ENCODE data around the gene PELI2.

Gene PELI2

DNA sequence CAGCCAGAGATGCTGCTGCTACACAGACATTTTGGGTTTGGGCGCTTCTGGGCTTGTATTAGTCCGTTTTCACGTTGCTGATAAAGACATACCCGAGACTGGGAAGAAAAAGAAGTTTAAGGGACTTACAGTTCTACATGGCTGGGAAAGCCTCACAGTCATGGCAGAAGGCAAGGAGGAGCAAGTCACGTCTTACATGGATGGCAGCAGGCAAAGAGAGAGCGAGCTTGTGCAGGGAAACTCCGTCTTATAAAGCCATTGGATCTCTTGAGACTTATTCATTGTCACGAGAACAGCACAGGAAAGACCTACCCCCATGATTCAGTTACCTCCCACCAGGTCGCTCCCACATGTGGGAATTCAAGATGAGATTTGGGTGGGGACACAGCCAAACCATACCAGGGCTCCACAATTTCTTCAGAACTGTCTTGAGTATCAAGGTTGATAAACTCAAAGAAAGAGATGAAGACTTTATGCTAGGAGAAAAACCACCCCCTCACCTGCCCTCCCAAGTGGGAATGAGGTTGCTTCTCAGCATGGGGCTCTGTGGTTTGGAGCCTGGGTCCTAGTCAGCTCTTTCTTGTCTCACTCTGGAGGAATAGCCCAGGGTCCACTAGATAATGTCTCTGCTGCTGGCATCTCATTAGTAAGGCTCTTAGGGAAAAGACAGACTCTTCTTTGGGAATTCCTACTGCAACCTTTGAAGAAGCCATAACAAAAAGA is 200.3 kb downstream of the PELI2 start:
- DNase-seq = no peak

DNA sequence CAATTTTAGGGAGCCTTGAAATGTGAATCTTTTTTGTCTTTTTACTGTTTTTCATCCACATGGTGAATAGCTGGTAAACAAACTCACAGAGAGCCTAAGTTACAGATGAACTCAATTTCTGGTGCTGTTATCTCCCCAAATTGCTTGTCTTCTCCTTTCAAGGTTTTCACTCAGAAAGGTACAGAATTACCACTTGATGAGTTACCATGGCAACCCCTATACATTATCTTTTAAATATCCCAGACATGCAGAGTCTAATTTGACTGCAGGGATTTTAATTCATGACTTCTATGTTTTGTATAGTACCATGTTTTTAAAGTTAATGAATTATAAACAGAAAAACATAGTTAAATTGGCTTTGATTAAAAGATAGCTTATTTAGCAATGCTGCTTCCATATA is 203.7 kb downstream of the PELI2 start:
- DNase-seq = no peak

GRCh38 chr14:56322531-56322930 is 204.3 kb downstream of the PELI2 start:
- no peak for DNase-seq

DNA sequence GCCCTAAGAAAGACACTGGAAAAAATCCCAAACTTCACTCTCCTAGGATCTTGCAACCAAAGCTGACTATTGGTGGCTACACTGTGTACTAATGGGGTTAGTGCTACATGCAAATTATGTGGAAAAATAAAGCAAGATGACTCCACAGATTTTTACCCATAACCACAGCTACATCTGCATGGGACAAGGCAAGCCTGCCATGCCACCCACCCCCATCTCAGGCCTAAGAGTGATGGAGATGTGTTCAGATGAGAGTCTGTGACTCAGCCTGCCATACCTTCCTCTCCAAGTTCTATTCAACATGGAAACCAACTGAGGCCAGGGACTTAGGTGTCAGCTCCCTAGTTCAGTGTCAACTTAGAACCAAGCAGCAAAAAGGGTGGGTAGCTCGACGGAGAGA is 206.2 kb downstream of the PELI2 start:
- DNase-seq = no peak

DNA sequence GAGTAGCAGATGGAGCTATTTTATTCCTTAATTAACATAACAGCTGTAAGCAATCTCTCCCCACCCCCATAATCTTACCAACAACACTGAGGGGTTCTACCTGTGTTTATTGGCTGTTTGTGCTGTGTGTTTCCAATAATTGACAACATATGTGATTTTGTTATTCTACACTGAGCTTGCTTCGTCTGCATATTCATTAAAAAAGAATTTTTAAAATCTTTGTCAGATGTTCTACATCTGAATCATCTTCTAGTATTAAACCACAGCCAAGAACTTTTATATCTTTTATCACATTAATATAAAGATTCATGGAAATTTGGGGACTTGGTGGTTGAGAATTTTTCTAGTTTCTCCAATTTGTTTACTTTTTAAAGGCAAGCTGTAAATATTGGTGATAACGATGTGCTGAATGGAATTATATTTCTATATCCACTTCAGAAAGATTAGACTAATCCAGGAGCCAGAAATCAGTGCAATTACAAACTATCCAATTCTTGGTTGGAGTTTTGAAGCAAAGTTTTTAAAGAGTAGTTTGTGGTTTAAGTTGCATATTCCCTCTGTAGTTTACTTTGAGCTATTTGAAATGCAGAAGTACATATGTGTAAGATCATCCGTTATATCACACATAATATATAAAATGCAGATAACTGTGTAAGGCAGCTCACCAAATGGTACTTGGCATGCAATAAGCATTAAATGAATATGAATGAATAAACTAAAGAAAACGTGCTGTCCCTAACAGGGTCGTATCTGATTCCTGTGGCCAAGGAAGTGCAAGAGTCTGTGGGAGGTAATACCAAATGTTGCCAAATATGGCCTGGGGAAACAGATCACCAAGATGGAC is 206.9 kb downstream of the PELI2 start:
- DNase-seq = no peak

DNA sequence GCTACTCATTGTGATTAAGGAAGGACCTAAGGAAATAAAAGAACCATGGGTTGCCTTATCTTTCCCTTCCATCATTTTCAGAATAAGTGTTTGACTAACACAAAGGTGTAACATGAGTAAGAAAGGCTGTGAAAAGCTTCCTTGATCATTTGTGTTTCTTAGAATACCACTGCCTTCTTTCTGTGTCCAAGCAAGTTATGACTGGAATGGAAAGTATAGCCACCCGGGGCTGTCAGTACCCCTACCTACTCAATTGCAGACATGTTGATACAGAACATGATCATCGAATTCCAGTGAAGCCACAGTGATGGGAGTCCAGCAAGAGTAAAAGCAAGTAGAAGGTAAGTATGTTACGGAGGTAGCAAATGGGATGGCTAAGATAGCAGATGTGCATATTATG is 209.8 kb downstream of the PELI2 start:
- DNase-seq = no peak

GRCh38 chr14:56331592-56332216 is 213.5 kb downstream of the PELI2 start:
- DNase-seq = no peak

- DNase-seq = no peak
Measured at GRCh38 chr14:56333359-56334292, 215.4 kb downstream of the PELI2 start.

DNA sequence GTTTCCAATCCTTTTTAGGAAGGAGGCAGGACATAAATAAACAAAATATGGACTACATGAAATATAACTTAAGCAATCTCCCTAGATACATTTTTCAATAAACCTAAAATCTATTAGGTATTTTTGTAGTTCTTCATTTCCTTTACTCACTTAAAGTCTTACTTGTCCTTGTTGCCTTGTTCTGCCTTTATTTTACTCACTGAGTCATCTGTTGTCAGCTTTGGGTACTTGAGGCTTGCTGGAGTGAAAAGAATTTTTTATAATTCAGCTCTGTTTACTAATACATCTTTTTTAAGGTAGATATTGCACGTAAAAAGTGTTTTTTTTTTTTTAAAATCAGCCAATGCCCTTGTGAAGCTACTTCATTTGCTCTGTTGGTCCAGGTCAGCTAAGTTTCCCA is 216.2 kb downstream of the PELI2 start:
- no peak for DNase-seq

- no peak for DNase-seq
Measured at GRCh38 chr14:56338674-56339073, 220.5 kb downstream of the PELI2 start.

- peak; percentile 37 to 38 for DNase-seq
Measured at GRCh38 chr14:56339855-56340701, 221.9 kb downstream of the PELI2 start.

GRCh38 chr14:56340932-56341331 is 222.7 kb downstream of the PELI2 start:
- no peak for DNase-seq

DNA sequence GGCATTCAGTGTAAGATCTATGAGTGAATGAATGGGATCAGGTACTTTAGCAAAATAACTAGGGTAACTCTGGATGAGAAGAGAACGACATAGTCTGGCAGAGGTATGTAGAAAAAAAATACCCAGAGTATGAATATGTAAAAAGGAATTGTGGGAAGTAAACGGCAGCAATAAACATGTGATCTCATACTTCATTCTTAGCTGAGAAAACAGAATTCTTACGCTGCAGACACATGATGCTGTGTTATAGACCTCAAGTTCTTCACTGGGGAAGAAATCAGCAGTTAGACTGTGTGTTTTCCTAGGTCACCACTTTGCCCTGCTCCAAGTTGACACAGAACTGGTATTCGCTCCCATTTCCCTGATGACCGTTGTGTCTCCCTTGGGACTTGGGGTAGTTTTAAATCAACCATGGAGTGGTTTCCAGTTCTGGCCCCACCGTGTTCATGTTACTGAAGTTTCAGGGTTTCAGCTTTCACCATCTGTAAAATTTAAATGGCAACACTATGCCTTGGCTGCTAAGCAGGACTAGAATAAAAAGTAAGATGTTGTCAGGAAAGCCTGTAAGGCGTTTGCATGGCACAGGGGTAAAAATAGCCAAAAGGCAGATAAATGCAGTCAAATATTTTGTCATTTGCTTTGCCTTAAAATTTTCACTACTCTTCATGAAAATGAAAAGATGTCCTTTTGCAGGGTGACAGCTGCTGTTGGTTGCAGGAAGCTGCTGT is 223.7 kb downstream of the PELI2 start:
- no peak for DNase-seq

GRCh38 chr14:56342494-56342942 is 224.3 kb downstream of the PELI2 start:
- no peak for DNase-seq

DNA sequence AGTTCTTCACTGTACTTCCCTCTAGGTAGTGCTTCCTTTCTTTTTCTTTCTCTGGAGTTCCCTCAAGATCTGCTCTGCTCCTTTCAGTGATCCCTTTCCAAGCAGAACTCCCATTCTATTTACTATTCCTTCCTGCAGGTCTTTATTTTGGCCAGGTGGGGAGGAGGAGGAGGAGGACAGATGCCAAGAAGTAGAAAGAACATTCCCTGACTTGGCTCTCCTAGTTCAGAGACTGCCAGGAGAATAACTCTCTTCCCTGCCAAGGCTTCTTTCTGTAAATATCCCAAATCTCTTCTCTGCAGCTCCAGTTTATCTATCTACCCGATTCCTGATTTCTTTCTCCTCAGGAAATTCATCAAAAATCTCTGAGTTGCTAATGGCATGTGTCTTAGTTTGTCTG is 231.7 kb downstream of the PELI2 start:
- no peak for DNase-seq
